ENCODE results near the gene TIAM2.
"Not testable (repeated sequence)": the region's sequence is repeated elsewhere in the genome, so short reads cannot be mapped to it uniquely, and the experiment has no call there.

The TIAM2 gene

DNA sequence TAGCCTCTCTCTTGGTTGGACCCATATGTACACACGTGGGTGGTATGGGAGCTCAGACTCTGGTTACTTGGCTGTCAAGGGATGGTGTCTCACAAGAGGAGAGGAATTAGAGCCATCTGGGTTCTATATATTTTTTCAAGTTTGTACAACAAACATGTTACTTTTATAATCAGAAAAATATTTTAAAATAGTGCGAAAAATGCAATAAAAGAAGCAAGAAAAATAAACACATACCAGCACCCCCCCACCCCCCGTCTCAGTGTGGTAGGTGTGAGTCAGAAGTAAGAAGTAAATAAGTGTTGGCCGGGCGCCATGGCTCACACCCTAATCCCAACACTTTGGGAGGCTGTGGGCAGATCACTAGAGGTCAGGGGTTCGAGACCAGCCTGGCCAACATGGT, 2.1 kb upstream of the TIAM2 start:
- no peak for DNase-seq

DNA sequence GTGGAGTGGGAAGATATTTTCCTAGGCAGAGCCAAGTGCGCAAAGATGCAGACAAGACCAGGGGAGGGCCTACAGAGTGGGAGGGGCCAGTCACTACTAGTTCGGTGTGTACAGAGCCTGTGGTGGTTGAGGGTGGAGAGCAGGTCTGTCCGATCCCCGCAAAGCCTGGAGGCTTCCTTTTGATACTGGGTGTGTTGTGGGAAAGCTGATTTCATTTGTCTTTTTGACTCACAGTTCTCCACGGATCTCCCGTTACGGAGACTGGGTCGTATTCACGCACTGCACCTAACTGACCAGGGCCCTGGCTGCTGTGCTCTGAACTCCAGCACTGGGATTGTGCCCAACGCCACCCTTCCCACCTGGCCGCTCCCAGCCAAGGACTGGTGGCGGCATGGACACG, 1.4 kb upstream of the TIAM2 start:
- no peak for DNase-seq

DNA sequence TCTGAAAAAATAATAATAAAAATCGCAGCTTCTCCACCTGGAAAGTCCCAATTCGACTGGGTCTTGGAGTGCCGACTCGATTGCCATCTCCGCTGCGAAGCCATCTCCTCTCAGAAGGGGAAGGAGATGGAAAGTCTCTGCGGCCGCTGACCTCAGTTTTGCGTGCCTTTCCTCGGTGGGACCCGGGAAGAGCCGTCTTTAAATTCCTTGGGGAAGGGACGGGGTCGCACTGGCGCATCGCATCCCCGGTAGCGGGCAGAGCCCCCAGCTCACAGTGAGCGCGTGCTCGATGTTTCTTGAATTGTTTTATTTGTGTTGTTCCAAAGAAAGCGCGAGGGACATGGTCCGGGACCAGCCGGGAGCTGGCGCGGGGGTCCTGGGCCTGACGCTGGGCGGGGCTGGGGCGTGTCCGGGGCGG, 270 bp upstream of the TIAM2 start:
- DNase-seq = no peak

DNA sequence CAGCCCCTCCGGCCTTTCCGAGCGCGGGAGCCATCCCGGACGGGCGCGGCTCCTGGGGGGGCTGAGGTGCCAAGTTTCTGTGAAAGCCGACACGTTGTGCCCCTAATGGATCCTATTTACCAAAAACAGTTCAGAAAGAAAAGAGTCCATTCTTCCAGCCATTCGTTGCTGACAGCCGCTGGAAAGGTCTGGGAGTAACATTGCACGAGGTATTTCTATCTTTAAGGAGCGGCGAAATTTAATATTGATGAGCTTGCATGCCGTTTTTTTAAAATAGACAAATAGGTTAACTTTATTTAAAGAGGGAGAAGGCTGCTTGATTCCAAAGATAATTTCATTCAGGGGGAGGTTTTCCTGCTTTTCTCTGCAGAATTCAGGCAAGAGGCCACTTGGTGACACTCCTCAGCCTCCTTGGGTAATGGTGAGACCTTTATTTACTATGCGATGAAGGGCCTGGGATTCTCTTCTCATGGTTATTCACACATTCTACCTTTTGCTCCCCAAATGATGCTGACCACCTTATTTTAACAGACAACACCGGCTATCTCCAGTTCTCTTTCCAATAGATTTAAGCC, 988 bp downstream of the TIAM2 start:
- no peak for DNase-seq

DNA sequence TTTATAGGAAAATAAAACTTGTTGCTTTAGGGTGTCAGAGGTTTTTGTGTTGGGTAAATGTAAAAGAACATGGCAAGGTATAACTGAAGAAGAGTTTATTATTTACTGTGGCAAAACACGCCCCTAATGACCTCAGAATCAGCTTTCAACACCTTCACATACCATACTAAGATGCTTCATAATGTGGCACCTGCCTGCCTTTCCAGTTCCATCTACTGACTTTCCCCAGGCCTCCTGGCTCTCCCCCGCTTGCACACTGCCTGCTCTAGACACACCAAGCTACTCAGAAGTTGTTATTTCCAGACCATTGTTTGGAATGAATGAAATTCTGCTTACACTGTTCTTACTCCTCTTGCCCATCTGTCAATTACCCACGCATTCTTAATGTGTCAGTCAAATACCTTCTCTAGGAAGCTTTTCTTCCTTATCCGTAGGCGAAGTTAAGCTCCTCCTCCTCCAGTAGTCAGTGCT, 1.8 kb downstream of the TIAM2 start:
- no peak for DNase-seq

DNA sequence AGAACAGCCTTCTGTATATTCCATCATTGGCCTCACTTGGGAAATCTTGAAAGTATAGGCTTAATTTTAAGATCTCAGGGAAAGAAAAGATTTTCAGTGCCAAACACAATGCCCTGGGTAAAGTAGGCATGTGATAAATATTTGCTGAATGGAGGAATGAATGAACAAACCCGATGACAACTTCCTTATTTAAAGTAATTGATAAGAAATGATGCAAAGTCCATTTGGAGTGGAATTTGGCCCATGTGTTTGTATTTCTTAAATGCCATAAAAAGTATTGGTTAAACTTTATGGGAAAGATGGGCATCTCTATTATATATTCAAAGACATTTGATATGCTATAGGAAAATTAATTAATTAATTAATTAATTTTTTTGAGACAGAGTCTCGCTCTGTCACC, 3.7 kb downstream of the TIAM2 start:
- DNase-seq = no peak

DNA sequence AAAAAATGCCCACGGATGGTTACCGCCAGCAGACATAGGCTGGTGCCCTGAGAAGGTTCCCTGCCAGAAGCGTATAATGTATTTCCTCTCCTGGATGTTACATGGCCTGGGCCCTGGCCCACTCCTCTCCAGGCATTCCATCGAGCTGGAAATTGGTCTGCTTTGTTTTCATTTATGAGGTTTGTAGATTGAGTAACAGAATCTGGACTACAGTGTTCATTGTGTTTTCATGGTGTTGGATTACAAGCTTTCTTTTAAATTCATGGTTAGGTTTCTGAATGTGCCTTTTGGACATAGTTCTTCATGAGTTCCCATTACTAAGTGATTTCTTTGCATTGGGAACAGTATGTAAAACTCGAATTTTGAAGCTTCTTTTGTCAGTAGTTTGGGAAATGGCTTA, 6.4 kb downstream of the TIAM2 start:
- no peak for DNase-seq

DNA sequence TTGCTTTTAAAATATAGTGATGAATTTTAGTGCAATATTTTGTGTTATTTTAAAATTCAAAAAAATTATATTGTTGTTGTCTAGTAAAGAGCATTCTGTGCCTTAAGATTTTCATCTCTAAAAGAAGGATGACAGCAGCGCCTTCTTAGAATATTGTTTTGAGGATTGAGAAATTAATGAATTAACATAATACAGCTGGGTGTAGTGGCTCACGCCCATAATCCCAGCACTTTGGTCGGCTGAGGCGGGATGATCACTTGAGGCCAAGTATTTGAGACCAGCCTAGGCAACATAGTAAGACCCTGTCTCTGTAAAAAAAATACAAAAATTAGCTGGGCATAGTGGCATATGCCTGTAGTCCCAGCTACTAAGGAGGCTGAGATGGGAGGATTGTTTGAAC, 6.8 kb downstream of the TIAM2 start:
- DNase-seq = no peak

DNA sequence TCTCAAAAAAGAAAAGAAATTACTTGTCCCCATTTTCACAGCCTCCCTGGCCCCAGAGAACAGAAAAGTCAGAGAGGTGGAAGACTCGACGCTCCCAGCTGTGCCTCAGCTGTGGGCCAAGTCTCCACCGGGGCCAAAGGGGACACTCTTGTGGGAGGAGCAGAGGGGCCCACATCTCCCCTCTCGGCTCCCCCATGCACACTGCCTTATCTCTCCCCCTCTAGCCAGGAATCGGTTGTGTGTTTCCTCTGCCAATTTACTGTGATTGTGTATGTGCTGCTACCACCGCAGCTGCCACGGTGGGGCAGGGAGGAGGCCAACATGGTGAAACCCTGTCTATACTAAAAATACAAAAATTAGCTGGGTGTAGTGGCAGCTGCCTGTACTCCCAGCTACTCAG, 8.4 kb downstream of the TIAM2 start:
- DNase-seq = no peak

DNA sequence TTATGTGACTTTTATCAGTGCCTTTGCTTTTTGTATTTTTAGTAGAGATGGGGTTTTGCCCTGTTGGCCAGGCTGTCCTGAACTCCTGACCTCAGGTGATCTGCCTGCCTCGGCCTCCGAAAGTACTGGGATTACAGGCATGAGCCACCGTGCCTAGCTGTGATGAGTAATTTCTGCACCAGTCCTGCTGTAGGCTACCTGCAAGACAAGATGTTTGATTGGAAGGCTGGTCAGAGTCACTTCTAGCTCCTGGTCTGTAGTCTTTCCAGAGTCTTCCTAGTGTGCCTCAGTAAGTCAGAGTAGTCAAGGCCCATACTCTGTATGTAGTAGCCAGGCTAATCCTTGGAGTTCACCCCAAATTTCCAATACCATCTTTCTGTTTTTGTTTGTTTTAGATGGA, 8.9 kb downstream of the TIAM2 start:
- DNase-seq = no peak

DNA sequence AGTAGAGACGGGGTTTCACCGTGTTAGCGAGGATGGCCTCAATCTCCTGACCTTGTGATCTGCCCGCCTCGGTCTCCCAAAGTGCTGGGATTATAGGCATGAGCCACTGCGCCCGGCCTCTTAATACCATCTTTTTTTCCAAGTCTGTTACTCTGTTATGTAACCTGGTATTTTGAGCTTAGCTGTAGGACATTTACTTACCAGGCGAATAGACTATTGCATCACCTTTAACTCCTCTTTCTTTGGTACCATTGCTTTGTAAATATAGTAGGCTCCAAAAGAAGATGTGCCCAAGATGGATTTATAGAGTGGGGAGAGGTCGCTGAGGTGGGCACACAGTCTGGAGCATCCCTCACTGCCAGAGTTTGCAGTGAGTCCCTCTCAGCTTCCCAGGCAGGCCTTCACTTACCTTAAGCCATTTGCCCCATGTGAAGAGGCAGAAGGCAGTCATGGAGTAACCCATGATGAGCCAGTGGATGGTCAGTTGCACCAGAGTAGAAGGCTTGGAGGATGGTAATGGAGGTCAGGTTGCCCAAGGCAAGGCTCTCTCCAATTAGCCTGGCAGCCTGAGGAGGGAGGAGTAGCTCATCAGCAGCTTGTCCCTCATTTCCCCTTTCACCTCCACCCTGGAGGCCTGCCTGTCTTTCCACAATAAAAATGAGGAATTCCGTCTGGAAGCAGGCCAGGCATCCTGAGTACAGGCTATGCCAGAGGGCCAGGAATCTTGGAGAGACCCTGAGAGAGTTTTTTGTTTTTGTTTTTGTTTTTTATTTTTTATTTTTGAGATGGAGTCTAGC, 9.7 kb downstream of the TIAM2 start:
- DNase-seq = no peak

DNA sequence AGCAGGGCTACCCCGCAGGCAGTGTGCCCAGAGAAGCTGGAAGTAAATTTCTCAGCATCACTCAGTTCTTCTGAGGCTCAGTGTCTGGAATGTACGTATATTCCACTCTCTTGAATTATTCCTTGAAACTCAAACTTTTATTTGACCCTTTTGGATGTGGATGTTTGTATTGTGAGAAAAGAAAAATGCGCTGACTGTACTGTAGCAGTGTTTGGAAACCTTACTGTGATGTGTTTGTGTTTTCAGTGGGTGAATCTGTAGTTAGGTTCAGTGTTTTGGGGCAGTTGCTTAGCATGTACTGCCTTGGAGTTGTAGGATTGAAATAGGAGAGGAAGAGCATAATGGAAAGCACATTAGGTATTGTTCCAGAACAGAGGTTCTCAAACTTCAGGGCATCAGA, 13.5 kb downstream of the TIAM2 start:
- DNase-seq = no peak

DNA sequence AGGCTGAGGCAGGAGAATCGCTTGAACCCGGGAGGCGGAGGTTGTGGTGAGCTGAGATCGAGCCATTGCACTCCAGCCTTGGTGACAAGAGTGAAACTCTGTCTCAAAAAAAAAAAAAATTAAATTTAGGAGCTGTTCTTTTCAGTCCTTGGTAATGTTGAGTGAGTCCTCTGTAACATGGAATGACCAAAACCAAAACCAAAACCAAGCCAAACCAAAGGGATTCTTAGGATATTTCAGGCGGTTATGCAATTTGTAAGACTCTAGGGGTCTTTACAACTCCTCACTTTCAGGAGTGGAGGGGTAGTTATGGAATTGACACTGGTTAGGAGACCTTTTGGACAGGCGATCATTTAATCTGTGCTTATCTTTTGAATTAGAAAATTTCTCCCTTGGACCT, 15.8 kb downstream of the TIAM2 start:
- no peak for DNase-seq

DNA sequence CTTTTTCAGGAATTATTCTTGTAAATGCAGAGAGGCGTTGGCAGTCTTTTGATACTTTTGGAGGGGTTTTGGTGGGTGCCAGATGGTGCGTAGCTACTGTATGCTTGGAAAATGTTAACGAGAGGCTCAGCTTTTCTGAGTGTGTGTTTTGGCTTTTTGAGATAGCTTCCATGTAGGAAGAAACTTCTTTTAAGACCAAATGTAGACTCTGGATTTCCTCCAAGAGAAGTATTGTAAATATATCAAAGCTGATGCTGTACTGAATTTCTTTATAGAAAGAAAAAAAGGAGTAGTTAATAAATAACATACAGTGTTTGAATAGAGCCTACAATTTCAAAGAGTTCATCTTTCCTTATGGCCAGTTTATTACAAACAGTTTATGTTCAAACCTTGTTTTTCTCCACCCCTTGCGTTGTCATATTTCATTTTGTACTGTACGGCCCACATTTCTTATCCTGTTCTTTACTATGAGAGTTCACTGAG, 16.7 kb downstream of the TIAM2 start:
- DNase-seq = no peak

DNA sequence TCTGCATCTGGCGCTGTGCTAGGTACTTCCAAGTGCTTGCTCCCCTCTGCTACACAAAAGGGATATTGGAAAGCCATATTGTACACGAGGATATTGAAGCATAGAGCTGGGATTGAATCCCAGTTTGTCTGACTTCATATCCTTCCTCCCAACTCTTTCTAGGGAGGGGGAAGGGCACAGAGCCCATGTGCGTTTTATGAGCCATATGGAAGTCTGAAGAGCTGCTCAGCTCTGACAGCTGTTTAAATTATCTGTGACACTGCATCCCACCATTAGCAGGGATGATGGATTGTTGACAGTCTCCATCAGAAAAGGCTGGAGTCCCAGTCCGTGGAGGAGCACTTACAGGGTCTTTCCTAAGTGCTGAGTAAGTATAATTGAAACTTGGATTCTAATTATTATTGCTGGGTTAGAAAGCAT, 18.4 kb downstream of the TIAM2 start:
- DNase-seq = no peak

DNA sequence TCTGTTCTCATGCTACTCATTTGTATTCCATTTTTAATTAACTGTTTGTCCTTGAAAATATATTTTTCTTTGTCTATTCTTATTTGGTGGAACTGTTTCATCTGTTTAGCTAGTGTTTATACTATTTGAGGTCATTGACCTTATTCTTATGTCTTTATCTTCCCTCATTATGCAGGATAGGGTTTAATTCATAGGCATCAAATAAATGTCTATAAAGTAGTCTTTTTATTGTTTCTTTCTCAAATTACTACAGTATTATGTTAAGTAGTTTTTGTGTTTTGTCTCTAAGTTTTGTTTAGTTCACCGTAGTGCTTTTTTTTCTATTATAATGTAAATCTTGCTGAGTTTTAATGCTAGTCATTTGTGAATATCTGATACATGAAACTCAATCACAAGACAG, 19.0 kb downstream of the TIAM2 start:
- DNase-seq = no peak

DNA sequence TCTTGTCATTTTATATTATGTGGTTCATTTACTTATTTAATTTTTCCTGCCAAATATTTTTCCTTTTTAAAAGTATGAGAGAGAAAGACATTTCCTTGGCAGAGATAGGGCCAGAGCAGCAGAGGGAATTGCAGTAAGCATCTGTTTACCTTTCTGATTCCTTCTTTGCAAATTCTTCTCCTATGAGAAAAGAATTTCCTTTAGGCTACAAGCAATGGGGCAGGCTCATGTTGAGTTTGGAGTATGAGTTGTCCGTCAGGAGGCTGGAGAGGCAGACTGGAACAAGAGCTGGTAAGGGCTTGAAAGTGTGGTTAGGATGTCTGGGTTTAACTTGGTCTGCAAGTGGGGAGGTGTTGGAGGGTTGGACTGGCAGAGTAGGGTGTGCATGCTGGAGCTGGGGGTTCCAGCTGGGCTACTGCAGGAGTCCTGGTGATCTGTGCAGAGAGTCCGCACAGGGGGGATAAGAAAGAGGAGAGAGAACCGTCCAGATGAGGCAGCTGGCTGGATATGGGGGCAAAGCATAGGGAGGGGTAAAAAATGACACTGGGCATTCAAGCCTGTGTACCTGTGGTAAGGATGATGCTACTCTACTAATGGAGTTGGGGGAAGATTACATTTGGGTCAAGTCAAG, 19.7 kb downstream of the TIAM2 start:
- no peak for DNase-seq

DNA sequence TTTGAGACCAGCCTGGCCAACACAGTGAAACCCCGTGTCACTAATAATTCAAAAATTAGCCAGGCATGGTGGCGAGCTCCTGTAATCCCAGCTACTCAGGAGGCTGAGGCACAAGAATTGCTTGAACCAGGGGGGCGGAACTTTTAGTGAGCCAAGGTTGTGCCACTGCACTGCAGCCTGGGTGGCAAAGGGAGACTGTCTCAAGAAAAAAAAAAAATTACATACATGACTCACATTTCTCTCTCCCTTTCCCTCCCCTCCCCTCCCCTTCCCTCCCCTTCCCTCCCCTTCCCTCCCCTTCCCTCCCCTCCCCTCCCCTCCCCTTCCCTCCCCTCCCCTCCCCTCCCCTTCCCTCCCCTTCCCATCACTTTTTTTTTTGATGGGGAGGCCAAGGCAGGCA, 23.3 kb downstream of the TIAM2 start:
- not testable (repeated sequence) for DNase-seq

DNA sequence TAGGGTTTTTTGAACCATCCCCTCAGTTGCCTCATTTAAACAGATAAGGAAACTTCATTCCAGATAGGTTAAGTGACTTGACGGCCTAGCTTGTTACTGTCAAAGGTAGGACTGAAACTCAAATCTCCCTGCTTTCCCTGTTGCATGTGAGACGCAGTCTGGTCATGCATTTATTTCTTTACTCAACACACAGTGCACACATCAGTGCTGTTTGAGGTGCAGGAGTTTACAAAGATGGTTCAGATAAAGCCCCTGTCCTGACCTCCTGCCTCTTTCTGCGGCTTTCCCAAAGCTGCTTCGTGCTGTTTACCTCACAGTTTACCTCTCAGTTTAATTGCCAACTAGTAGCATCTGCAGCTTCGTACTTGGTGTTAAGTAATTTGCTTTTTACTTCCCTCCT, 26.6 kb downstream of the TIAM2 start:
- no peak for DNase-seq

DNA sequence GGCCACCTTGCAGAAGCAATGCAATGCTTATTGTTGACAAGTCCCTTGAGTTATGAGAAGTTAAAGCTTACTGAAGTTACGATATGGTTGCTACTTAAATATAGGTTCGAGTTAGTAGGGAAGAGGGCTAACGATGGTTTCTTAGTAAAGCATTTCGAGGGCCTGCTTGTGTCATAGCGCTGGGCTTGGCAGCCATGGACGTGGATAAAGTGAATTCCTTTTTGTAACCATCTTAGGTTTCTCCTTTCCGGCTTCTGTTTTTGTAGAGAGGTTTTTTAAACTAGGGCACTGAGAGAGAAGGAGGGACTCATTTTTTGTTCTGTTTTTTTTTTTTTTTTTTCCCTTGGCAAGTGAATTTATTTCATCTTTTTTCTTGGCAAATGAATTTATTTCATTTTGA, 27.6 kb downstream of the TIAM2 start:
- no peak for DNase-seq

DNA sequence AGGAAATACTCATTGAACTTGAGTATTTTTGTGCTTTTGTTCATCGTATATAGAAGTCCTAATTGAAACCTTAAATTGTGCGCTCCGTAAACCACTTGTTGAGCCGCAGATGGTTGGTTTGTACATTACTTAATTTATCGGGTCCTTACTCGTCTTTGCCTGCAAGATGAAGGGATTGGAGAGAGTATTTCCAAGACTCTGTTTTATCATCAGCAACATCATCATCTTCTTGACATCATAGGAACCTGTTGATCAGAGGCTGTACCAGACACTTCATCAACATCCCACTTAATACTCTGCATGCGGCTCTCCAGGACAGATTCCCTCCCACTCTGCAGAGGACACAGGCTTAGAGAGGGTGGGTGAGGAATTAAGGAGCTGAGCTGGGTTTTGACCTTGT, 28.6 kb downstream of the TIAM2 start:
- no peak for DNase-seq

DNA sequence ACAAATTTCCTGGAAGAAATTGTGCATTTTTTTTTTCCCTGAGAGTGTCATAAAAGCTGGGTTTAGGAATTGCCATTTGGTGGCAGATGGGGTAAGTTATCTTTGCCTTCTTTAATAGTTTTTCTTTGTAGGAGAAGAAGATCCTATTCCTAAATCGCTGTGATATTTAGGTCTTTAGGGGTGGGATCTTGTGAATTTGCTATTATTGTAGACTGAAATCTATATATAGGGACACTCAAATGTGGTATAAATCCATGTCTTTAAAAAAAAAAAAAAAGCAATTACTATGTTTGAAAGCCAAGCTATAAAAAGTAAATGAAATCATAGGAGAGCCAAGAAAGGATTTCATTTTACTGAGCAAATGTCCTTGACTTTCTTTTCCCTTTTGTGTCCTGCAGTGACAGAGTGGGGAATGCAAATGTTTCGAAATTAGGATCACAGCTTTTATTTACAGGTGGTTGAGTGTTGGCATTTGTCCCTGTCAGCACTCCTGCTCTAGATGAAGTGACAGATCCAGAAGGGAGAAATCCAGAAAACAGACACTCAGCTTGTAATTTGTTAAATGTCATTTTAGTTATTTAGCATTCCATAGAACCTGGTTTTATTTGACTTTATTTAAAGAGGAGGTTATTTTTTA, 29.4 kb downstream of the TIAM2 start:
- no peak for DNase-seq

DNA sequence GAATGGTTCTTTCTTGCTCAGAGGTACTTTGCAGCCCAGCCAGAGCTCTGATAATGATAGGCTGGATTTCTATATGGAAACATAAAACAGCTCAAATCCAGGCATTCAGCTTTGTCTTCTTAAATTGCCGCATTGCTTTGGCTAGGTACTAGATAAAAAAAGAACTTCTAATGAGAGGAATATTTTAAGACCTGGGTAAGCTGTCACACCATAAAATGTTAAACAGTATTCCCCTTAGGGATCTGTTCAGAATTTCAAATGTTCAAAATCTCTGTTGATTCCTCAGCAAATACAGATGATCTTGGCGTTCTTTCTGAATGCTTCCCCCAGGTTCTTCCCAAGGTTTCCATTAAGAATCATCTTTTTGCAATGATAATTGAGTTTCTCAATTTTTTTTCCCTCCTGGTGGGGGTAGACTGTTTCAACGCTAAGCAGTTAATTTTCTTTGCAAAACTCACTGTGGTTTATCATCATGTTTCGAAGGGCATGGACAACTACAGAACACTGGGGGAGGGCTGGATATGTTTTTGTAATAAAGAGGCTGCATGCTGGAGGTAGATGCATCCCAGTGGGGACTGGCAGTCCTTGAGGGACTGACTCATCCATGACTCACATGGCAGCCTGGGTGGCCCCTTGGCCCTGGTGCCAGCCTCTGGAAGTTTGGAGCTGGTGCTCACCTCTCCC, 31.0 kb downstream of the TIAM2 start:
- DNase-seq = no peak
